ENCODE measurements around the gene FBXL15. TPM values are rescaled to one million over a fixed set of nuclear protein-coding genes. Genes with fewer than 3 reads are reported as not detected.

FBXL15 gene
- total and polyA plus RNA-seq, 2 of the 4 experiments (the other 2 are of a cell fraction): 3.0 to 8.4 TPM

- WGBS, 2 experiments (ENCODE audit: extremely low coverage in 2 of 2, insufficient read length in 1 of 2): 1% methylated on average over 21 of the region's 54 CpGs; no CpG with 5 or more reads in 1 of the 2 experiments
- H3K79me1 ChIP-seq (ENCODE audit: low read depth in 1 of 2, low read length in 2 of 2): peaks cover 0 to 19% of the 10 kb centered on the region in 2 experiments; a peak in 2 of 4 replicates
- H2BK15ac ChIP-seq (ENCODE audit: low read depth, low read length): no peak overlapping the region
- peak overlapping the region; percentile 99 for H2AFZ ChIP-seq (replicated peaks; ENCODE audit: low read length, poor library complexity)
- H3K27me3 ChIP-seq (ENCODE audit: control insufficient read depth, insufficient read depth, low read length): peaks cover 28% of the 10 kb centered on the region
- H2AK5ac ChIP-seq (ENCODE audit: low read depth, low read length): no peak overlapping the region
- H4K91ac ChIP-seq (ENCODE audit: insufficient read depth, low read depth, low read length): no peak overlapping the region
- no peak overlapping the region for H3K27ac ChIP-seq (ENCODE audit: insufficient read depth, low read length)
- peaks cover 6% of the 10 kb centered on the region; the same call in 1 of the 2 replicates for H3K36me3 ChIP-seq (ENCODE audit: control insufficient read depth, insufficient read depth, low read length)
- no peak overlapping the region for H3K14ac ChIP-seq (replicated peaks; ENCODE audit: low read depth, low read length)
- H3K4me1 ChIP-seq (ENCODE audit: control insufficient read depth, insufficient read depth, low read length): peaks cover 9% of the 10 kb centered on the region
- dilution Hi-C loops (cut with HindIII; ENCODE audit: low sequenced_read_pairs, unreplicated experiment) (no loop called here), intact Hi-C loops (cut with micrococcal nuclease) (no loop called here), in situ Hi-C loops (cut with MboI; ENCODE audit: low sequenced_read_pairs) (no loop called here)
- ChIA-PET POLR2A (ENCODE audit: unreplicated experiment) (interaction anchor here (0.6 kb wide), 1 partner anchor 230 kb away, joined by 3 read pairs; no protein-coding TSS in a partner anchor), CTCF (interaction anchor here (1.0 kb wide), 1 partner anchor 20 kb away, joined by 4 read pairs; no protein-coding TSS in a partner anchor)
- no peak overlapping the region for H4K8ac ChIP-seq (ENCODE audit: low read depth in 2 of 2, low read length in 2 of 2)
- H3K56ac ChIP-seq (ENCODE audit: extremely low read depth, insufficient read depth, low read length): no peak overlapping the region
- H2AK9ac ChIP-seq (replicated peaks; ENCODE audit: low read depth, low read length, poor library complexity): peak overlapping the region; percentile 87
- no peak overlapping the region for H3K9ac ChIP-seq (ENCODE audit: low read depth, low read length)
- H3K18ac ChIP-seq (ENCODE audit: low read depth, low read length): no peak overlapping the region
- ATAC-seq (ENCODE audit: low read depth) (no peak), DNase-seq (no peak)
- no peak overlapping the region for H3K23ac ChIP-seq (ENCODE audit: low read depth, low read length)
- peak overlapping the region; percentile 60 for H3K4me2 ChIP-seq (ENCODE audit: low read depth, low read length)
- H3K9me3 ChIP-seq (ENCODE audit: control insufficient read depth, insufficient read depth, low read length): no peaks in the 10 kb centered on the region
- no peaks in the 10 kb centered on the region for H4K20me1 ChIP-seq (ENCODE audit: insufficient read depth, low read length)
- H3K4me3 ChIP-seq (ENCODE audit: insufficient read depth, low read depth, low read length): peak overlapping the region; percentile 38
- H2BK20ac ChIP-seq (ENCODE audit: low read depth, low read length): no peak overlapping the region
- H2BK5ac ChIP-seq (ENCODE audit: low read depth, low read length, poor library complexity, severe bottlenecking): no peak overlapping the region
- no peak overlapping the region for H2BK120ac ChIP-seq (ENCODE audit: low read depth, low read length)
- TF ChIP-seq MAZ (IDR thresholded peaks at IDR 0.05; ENCODE audit: borderline replicate concordance, low read depth, low read length): peak; percentile 81
- no peak for TF ChIP-seq USF2 (IDR thresholded peaks at IDR 0.05; ENCODE audit: low read depth, low read length)
- peaks cover 9% of the 10 kb centered on the region; the same call in 1 of the 2 replicates for H3K9me1 ChIP-seq (ENCODE audit: insufficient read depth, low read length)
- no peak overlapping the region for H3K4ac ChIP-seq (ENCODE audit: low read depth, low read length)
- no peak overlapping the region for H4K5ac ChIP-seq (ENCODE audit: low read depth, low read length)
- no TSS peak for BruUV-seq (replicated peaks)
These were observed 1.1 kb upstream of the FBXL15 start for GRCh38 chr10:102419269-102420180.
